GM23338 (cell line): Measurements from ENCODE around the gene PAM16. TPM values are rescaled to one million over a fixed set of nuclear protein-coding genes. Genes with fewer than 3 reads are reported as not detected.

ENCODE experiments used
- ATAC-seq: fragments of 200-7000 bp; cut with Tn5 transposase; 3 replicates; pipeline ENCODE4 v1.9.1; 2020
- DNase-seq: peaks from one replicate; pipeline ENCODE4 v3.0.0-alpha.2; 2015; ENCODE audit warnings: low spot score
- H2AFZ ChIP-seq: fragments of 200-600 bp; sonication (generic); 2 replicates; pipeline ENCODE4 v1.8.0; 2016; ENCODE audit warnings: antibody characterized with exemption, mild to moderate bottlenecking, moderate library complexity
- H3F3A ChIP-seq: fragments of 200-600 bp; sonication (generic); replicated peaks from 2 replicates; pipeline ENCODE4 v1.8.0; 2017; ENCODE audit warnings: antibody characterized with exemption, mixed run types, low read depth
- H3K27ac ChIP-seq: fragments of 200-600 bp; sonication (generic); 2 replicates; pipeline ENCODE4 v1.6.1; 2016; ENCODE audit warnings: low read depth
- H3K27me3 ChIP-seq: fragments of 200-600 bp; sonication (generic); 2 replicates; pipeline ENCODE4 v1.8.0; 2016; ENCODE audit warnings: mild to moderate bottlenecking, mixed run types, moderate library complexity; ENCODE audit not compliant: insufficient read depth
- H3K36me3 ChIP-seq: fragments of 200-600 bp; sonication (generic); 2 replicates; pipeline ENCODE4 v1.8.0; 2016; ENCODE audit warnings: mild to moderate bottlenecking; ENCODE audit not compliant: insufficient read depth
- H3K4me1 ChIP-seq: fragments of 200-600 bp; sonication (generic); 2 replicates; pipeline ENCODE4 v1.8.0; 2016; ENCODE audit warnings: mild to moderate bottlenecking, moderate library complexity; ENCODE audit not compliant: insufficient read depth
- H3K4me2 ChIP-seq: fragments of 200-600 bp; sonication (generic); 2 replicates; pipeline ENCODE4 v1.7.1; 2017; ENCODE audit warnings: mixed run types
- H3K4me3 ChIP-seq: fragments of 200-600 bp; sonication (generic); 2 replicates; pipeline ENCODE4 v1.6.1; 2016; ENCODE audit warnings: mixed run types
- H3K79me2 ChIP-seq: fragments of 200-600 bp; sonication (generic); replicated peaks from 2 replicates; pipeline ENCODE4 v1.8.0; 2017; ENCODE audit warnings: mild to moderate bottlenecking; ENCODE audit not compliant: insufficient read depth
- H3K9me2 ChIP-seq: fragments of 200-600 bp; sonication (generic); 2 replicates; pipeline ENCODE4 v1.8.0; 2017; ENCODE audit not compliant: insufficient read depth
- H4K20me1 ChIP-seq: fragments of 200-600 bp; sonication (generic); replicated peaks from 2 replicates; pipeline ENCODE4 v1.8.0; 2017; ENCODE audit warnings: mild to moderate bottlenecking; ENCODE audit not compliant: insufficient read depth
- H3K27ac Mint-ChIP-seq: 2 replicates; pipeline ENCODE4 v1.8.0; 2020; ENCODE audit warnings: inconsistent platforms, mild to moderate bottlenecking, moderate library complexity, mixed read lengths
- H3K27me3 Mint-ChIP-seq: 3 replicates; pipeline ENCODE4 v1.8.0; 2022; ENCODE audit warnings: low read depth, mild to moderate bottlenecking, moderate library complexity, mixed read lengths, inconsistent platforms; ENCODE audit not compliant: insufficient read depth, poor library complexity
- H3K36me3 Mint-ChIP-seq: 3 replicates; pipeline ENCODE4 v1.8.0; 2021; ENCODE audit warnings: low read depth, mild to moderate bottlenecking, inconsistent platforms, moderate library complexity, mixed read lengths
- H3K4me1 Mint-ChIP-seq: 3 replicates; pipeline ENCODE4 v1.8.0; 2020; ENCODE audit warnings: mild to moderate bottlenecking, inconsistent platforms, mixed read lengths
- H3K4me3 Mint-ChIP-seq: 3 replicates; pipeline ENCODE4 v1.8.0; 2021; ENCODE audit warnings: moderate library complexity, mild to moderate bottlenecking, inconsistent platforms, mixed read lengths
- H3K9me3 Mint-ChIP-seq: 3 replicates; pipeline ENCODE4 v1.8.0; 2020; ENCODE audit warnings: moderate library complexity, mild to moderate bottlenecking, inconsistent platforms, mixed read lengths
- CREB1 ChIP-seq: fragments of 250-450 bp; sonication (Bioruptor Pico); IDR thresholded peaks from 2 replicates; pipeline ENCODE4 v1.5.0; 2020; ENCODE audit warnings: low read depth, mild to moderate bottlenecking, moderate library complexity
- ETS1 ChIP-seq: IDR thresholded peaks from 2 replicates; pipeline ENCODE4 v1.6.1; 2016; ENCODE audit warnings: antibody characterized with exemption
- EZH2 ChIP-seq: fragments of 200-600 bp; sonication (generic); IDR thresholded peaks from one replicate; pipeline ENCODE4 v1.8.0; 2017; ENCODE audit warnings: antibody characterized with exemption, mild to moderate bottlenecking, low read depth; ENCODE audit not compliant: unreplicated experiment
- EZH2phosphoT487 ChIP-seq: fragments of 200-600 bp; sonication (generic); IDR thresholded peaks from one replicate; pipeline ENCODE4 v1.8.1; 2018; ENCODE audit warnings: antibody characterized with exemption; ENCODE audit not compliant: unreplicated experiment
- JUNB ChIP-seq: IDR thresholded peaks from one replicate; pipeline ENCODE4 v1.6.1; 2016; ENCODE audit warnings: antibody characterized with exemption; ENCODE audit not compliant: unreplicated experiment
- NANOG ChIP-seq: IDR thresholded peaks from 2 replicates; pipeline ENCODE4 v1.6.1; 2016; ENCODE audit warnings: antibody characterized with exemption, borderline replicate concordance
- POLR2AphosphoS5 ChIP-seq: IDR thresholded peaks from 2 replicates; pipeline ENCODE4 v1.6.1; 2016; ENCODE audit warnings: antibody characterized with exemption, low read depth
- REST ChIP-seq: IDR thresholded peaks from one replicate; pipeline ENCODE4 v1.6.1; 2018; ENCODE audit warnings: antibody characterized with exemption; ENCODE audit not compliant: unreplicated experiment
- STAT1 ChIP-seq: IDR thresholded peaks from one replicate; pipeline ENCODE4 v1.6.1; 2016; ENCODE audit warnings: antibody characterized with exemption; ENCODE audit not compliant: unreplicated experiment
- ZNF114 ChIP-seq: fragments of 250-450 bp; sonication (Bioruptor Pico); IDR thresholded peaks from 2 replicates; pipeline ENCODE4 v1.5.0; 2020; ENCODE audit warnings: mild to moderate bottlenecking, moderate library complexity
- ZNF331 ChIP-seq: fragments of 250-450 bp; sonication (Bioruptor Pico); IDR thresholded peaks from 2 replicates; pipeline ENCODE4 v1.5.0; 2020; ENCODE audit warnings: low read depth, mild to moderate bottlenecking, moderate library complexity
- polyA plus RNA-seq: library from polyadenylated mRNA; unstranded; fragments of >200 nt; fragmentation: Nextera tagmentation; extraction: Ambion mirVana; gene quantifications from 2 replicates; pipeline ENCODE4 v1.2.1, GENCODE V29; 2016
- total RNA-seq: library from RNA; depleted of rRNA; stranded (reverse); fragments of >200 nt; shearing (Covaris generic); gene quantifications from 2 replicates; pipeline ENCODE4 v1.2.3, GENCODE V29; 2014

Gene PAM16
- total and polyA plus RNA-seq, 2 experiments from 2014 or later = 84.1 to 283 TPM

- Histone ChIP-seq H3K4me1 (peaks cover 57% of the 10 kb centered on the region), H3K4me3 (no peak overlapping the region), H3K9me2 (no peaks in the 10 kb centered on the region), H3K79me2 (peaks cover 15% of the 10 kb centered on the region), H3K36me3 (no peaks in the 10 kb centered on the region), H3F3A (peaks cover 14% of the 10 kb centered on the region; the same call in 1 of the 2 replicates), H4K20me1 (no peaks in the 10 kb centered on the region; the same call in 1 of the 2 replicates), H2AFZ (no peak overlapping the region), H3K4me2 (no peak overlapping the region), H3K27ac (0 out of 2 replicates have a peak overlapping the region, but pooled peaks have one; percentile 69), H3K27me3 (peaks cover 3% of the 10 kb centered on the region; the same call in 1 of the 2 replicates)
- Mint-ChIP-seq H3K36me3 (peaks cover 3% of the 10 kb centered on the region; the same call in 2 of the 3 replicates), H3K27ac (peak overlapping the region; percentile 93; the same call in 1 of the 2 replicates), H3K27me3 (peaks cover 24% of the 10 kb centered on the region), H3K9me3 (no peaks in the 10 kb centered on the region), H3K4me1 (peaks cover 60% of the 10 kb centered on the region), H3K4me3 (no peak overlapping the region)
- DNase-seq (no peak), ATAC-seq (no peak)
- TF ChIP-seq STAT1 = no peak
- TF ChIP-seq NANOG = no peak
- no peak for TF ChIP-seq JUNB
- TF ChIP-seq EZH2phosphoT487 = no peak
- TF ChIP-seq POLR2AphosphoS5 = no peak
- no peak for TF ChIP-seq REST
- TF ChIP-seq EZH2 = no peak
- no peak for TF ChIP-seq ZNF331
Measured at GRCh38 chr16:4376126-4376892, 25.2 kb upstream of the PAM16 start.

DNA sequence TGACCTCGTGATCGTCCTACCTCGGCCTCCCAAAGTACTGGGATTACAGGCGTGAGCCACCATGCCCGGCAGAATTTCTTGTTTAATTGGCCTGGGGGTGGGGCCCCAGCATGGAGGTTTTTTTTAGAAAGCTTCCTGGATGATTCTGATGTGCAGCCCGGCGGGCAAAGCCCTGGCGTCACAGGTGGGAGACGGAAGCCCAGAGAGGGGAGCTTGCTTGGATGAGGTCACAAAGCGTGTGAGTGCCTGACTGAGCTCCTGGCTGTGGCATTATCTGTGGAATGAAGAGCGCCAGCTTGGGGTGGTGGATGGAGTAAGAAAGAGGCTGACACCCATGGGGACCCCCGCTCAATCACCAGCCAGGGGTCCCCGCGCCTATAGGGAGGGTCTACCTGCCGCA, 24.6 kb upstream of the PAM16 start:
- H3K27ac Mint-ChIP-seq = no peak overlapping the region; the same call in none of the 2 replicates
- DNase-seq = no peak
- no peak overlapping the region for H2AFZ ChIP-seq
- no peak for TF ChIP-seq CREB1 (CRISPR knock-in tag)
- no peak for TF ChIP-seq NANOG
- no peak for TF ChIP-seq EZH2phosphoT487
- TF ChIP-seq ETS1 = no peak
- TF ChIP-seq ZNF114 (CRISPR knock-in tag) = no peak
- no peak for TF ChIP-seq EZH2
- TF ChIP-seq POLR2AphosphoS5 = no peak
- TF ChIP-seq REST = no peak

More for the DNA sequence above, 24.6 kb upstream of the PAM16 start:
- no peaks in the 10 kb centered on the region for H3K9me3 Mint-ChIP-seq
- Histone ChIP-seq H3K4me1 (peaks cover 60% of the 10 kb centered on the region), H3K27me3 (peaks cover 3% of the 10 kb centered on the region; the same call in 1 of the 2 replicates), H3K4me2 (no peak overlapping the region), H4K20me1 (no peaks in the 10 kb centered on the region; the same call in 1 of the 2 replicates), H3K36me3 (no peaks in the 10 kb centered on the region), H3F3A (peaks cover 20% of the 10 kb centered on the region; the same call in 1 of the 2 replicates), H3K27ac (0 out of 2 replicates have a peak overlapping the region, but pooled peaks have one; percentile 55), H3K9me2 (no peaks in the 10 kb centered on the region), H3K79me2 (peaks cover 15% of the 10 kb centered on the region), H3K4me3 (no peak overlapping the region)
- no peak for ATAC-seq
- H3K27me3 Mint-ChIP-seq = peaks cover 27% of the 10 kb centered on the region
- peak overlapping the region; percentile 28; the same call in 1 of the 3 replicates for H3K4me3 Mint-ChIP-seq
- H3K4me1 Mint-ChIP-seq = peaks cover 60% of the 10 kb centered on the region
- H3K36me3 Mint-ChIP-seq = peaks cover 3% of the 10 kb centered on the region; the same call in 2 of the 3 replicates
